ENCODE results near the gene PNMA6E. TPM values are rescaled to one million over a fixed set of nuclear protein-coding genes. Genes with fewer than 3 reads are reported as not detected.

PNMA6E gene
- polyA plus RNA-seq = not detected

GRCh38 chrX:153401133-153401764 is at the start of gene PNMA6E:
TSS of gene PNMA6E (minus strand) at chrX:153401350. CDS start at chrX:153398849, 2,501 bp downstream.
- H3K27ac ChIP-seq (ENCODE audit: low read depth, low read length) = no peak within 1 kb of the TSS
- 92 to 96% (median 92%) methylated on average over 26 to 29 of the region's 29 CpGs for WGBS, 3 donors

- WGBS, 3 donors = 82 to 91% (median 88%) methylated on average over 7 to 8 of the region's 8 CpGs
- no peak overlapping the region for H3K27ac ChIP-seq (ENCODE audit: low read depth, low read length)
These were observed 49.8 kb upstream of the PNMA6E start for GRCh38 chrX:153450949-153451277.

- H3K27ac ChIP-seq (ENCODE audit: low read depth, low read length) = no peak overlapping the region
- 87 to 95% (median 95%) methylated on average over 25 to 26 of the region's 26 CpGs for WGBS, 3 donors
These were observed 49.2 kb upstream of the PNMA6E start for GRCh38 chrX:153450114-153450948.

- no peak overlapping the region for H3K27ac ChIP-seq (ENCODE audit: low read depth, low read length)
- WGBS, 3 donors = 83 to 92% (median 90%) methylated on average over 12 to 15 of the region's 15 CpGs
These were observed 48.4 kb upstream of the PNMA6E start for GRCh38 chrX:153449368-153450113.

GRCh38 chrX:153448556-153449367 is 47.6 kb upstream of the PNMA6E start:
- no peak overlapping the region for H3K27ac ChIP-seq (ENCODE audit: low read depth, low read length)
- 89 to 96% (median 96%) methylated on average over 17 to 21 of the region's 21 CpGs for WGBS, 3 donors

GRCh38 chrX:153447581-153447960 is 46.4 kb upstream of the PNMA6E start:
- H3K27ac ChIP-seq (ENCODE audit: low read depth, low read length) = no peak overlapping the region
- WGBS, 3 donors = 77 to 94% (median 84%) methylated on average over 8 of the region's 8 CpGs

- WGBS, 3 donors = 88 to 90% (median 90%) methylated on average over 8 to 17 of the region's 17 CpGs
- H3K27ac ChIP-seq (ENCODE audit: low read depth, low read length) = no peak overlapping the region
These were observed 45.9 kb upstream of the PNMA6E start for GRCh38 chrX:153446950-153447580.

GRCh38 chrX:153446636-153446936 is 45.4 kb upstream of the PNMA6E start:
- 59 to 80% (median 75%) methylated on average over 8 to 10 of the region's 10 CpGs for whole genome bisulfite sequencing, 3 donors
- H3K27ac ChIP-seq (ENCODE audit: low read depth, low read length) = no peak overlapping the region

- 73 to 81% (median 81%) methylated on average over 20 to 30 of the region's 30 CpGs for WGBS, 3 donors
- H3K27ac ChIP-seq (ENCODE audit: low read depth, low read length) = no peak within 1 kb of the TSS
These were observed 44.9 kb upstream of the PNMA6E start, which contains the start of gene TREX2 for GRCh38 chrX:153445856-153446635. TSS of gene TREX2 (minus strand) at chrX:153446056. CDS start at chrX:153445430, 626 bp downstream.

GRCh38 chrX:153445106-153445855 is 44.1 kb upstream of the PNMA6E start:
- WGBS, 3 donors = 90 to 91% (median 90%) methylated on average over 26 to 35 of the region's 35 CpGs
- H3K27ac ChIP-seq (ENCODE audit: low read depth, low read length) = no peak overlapping the region

- 80 to 92% (median 89%) methylated on average over 11 to 37 of the region's 37 CpGs for WGBS, 3 donors
- H3K27ac ChIP-seq (ENCODE audit: low read depth, low read length) = no peak overlapping the region
These were observed 43.3 kb upstream of the PNMA6E start for GRCh38 chrX:153444333-153445011.

GRCh38 chrX:153443476-153444332 is 42.6 kb upstream of the PNMA6E start:
- no peak overlapping the region for H3K27ac ChIP-seq (ENCODE audit: low read depth, low read length)
- WGBS, 3 donors = 84 to 85% (median 85%) methylated on average over 13 to 25 of the region's 25 CpGs

GRCh38 chrX:153442463-153442862 is 41.3 kb upstream of the PNMA6E start:
- WGBS, 3 donors = 51 to 90% (median 73%) methylated on average over 5 of the region's 5 CpGs
- no peak overlapping the region for H3K27ac ChIP-seq (ENCODE audit: low read depth, low read length)

GRCh38 chrX:153441981-153442380 is 40.8 kb upstream of the PNMA6E start:
- no peak overlapping the region for H3K27ac ChIP-seq (ENCODE audit: low read depth, low read length)
- WGBS, 3 donors = 75 to 87% (median 76%) methylated on average over 9 of the region's 9 CpGs

GRCh38 chrX:153441296-153441695 is 40.1 kb upstream of the PNMA6E start:
- WGBS, 3 donors = 39 to 74% (median 63%) methylated on average over 7 of the region's 7 CpGs

More at GRCh38 chrX:153441296-153441695, 40.1 kb upstream of the PNMA6E start:
- H3K27ac ChIP-seq (ENCODE audit: low read depth, low read length) = no peak overlapping the region
